ENCODE measurements around the gene ADARB1. TPM values are rescaled to one million over a fixed set of nuclear protein-coding genes. Genes with fewer than 3 reads are reported as not detected.

Gene ADARB1
- total and polyA plus RNA-seq, 9 of the 15 experiments (the other 6 are each of a cell fraction or from before 2014, with no cell fraction given), result 6.7 to 16.0 (median 8.3) TPM

GRCh38 chr21:45200581-45201296 lies 126.4 kb downstream of the ADARB1 start:
- H2AFZ ChIP-seq (ENCODE audit: low read depth, low read length), result no peak overlapping the region
- ATAC-seq, result no peak
- no peaks in the 10 kb centered on the region for H3K36me3 ChIP-seq (ENCODE audit: control insufficient read depth, insufficient read depth, low read length)
- H3K4me3 ChIP-seq, result no peak overlapping the region
- no peak overlapping the region for H3K9ac ChIP-seq (ENCODE audit: insufficient read depth in 1 of 2, low read depth in 2 of 2, low read length in 2 of 2)
- H3K79me2 ChIP-seq (ENCODE audit: control insufficient read depth, insufficient read depth, low read length), result no peaks in the 10 kb centered on the region
- no peaks in the 10 kb centered on the region for H4K20me1 ChIP-seq (replicated peaks; ENCODE audit: control insufficient read depth, insufficient read depth, low read length)
- no peak for DNase-seq (ENCODE audit: extremely low read depth in 1 of 4, low spot score in 3 of 4)
- H3K27me3 ChIP-seq (ENCODE audit: control insufficient read depth in 2 of 2, insufficient read depth in 2 of 2, low read length in 2 of 2), result peaks cover 6 to 34% of the 10 kb centered on the region in 2 experiments; a peak in 3 of 5 replicates
- no peaks in the 10 kb centered on the region for H3K9me3 ChIP-seq (replicated peaks; ENCODE audit: control insufficient read depth, insufficient read depth, low read depth, low read length)
- TF ChIP-seq SAP30 (IDR thresholded peaks at IDR 0.05; ENCODE audit: borderline replicate concordance, insufficient read depth, low read depth, low read length, poor library complexity, severe bottlenecking), result no peak
- TF ChIP-seq BCOR (IDR thresholded peaks at IDR 0.05), result no peak
- TF ChIP-seq FUS (optimal IDR thresholded peaks at IDR 0.05; ENCODE audit: low read depth, low read length), result no peak
- TF ChIP-seq CREBBP (IDR thresholded peaks at IDR 0.05; ENCODE audit: low read depth, low read length), result no peak
- TF ChIP-seq KHSRP (IDR thresholded peaks at IDR 0.05), result no peak
- no peak for TF ChIP-seq MED1 (CRISPR knock-in tag; IDR thresholded peaks at IDR 0.05; ENCODE audit: borderline replicate concordance)
- no peak for TF ChIP-seq E2F8 (IDR thresholded peaks at IDR 0.05; ENCODE audit: low read depth, partially characterized antibody)
- TF ChIP-seq FOXK1 (CRISPR knock-in tag; IDR thresholded peaks at IDR 0.05; ENCODE audit: borderline replicate concordance), result no peak
- no peak for TF ChIP-seq SPI1 (IDR thresholded peaks at IDR 0.05; ENCODE audit: borderline replicate concordance, low read depth, low read length)
- no peak for TF ChIP-seq ZNF57 (CRISPR knock-in tag; IDR thresholded peaks at IDR 0.05)
- peaks cover 0 to 7% of the 10 kb centered on the region in 2 experiments; a peak in 2 of 5 replicates for H3K4me1 ChIP-seq (replicated peaks in 1 of 2; ENCODE audit: control insufficient read depth in 2 of 2, insufficient read depth in 2 of 2, low read length in 2 of 2)
- in situ Hi-C loops (cut with MboI), result no loop called here
- no peaks in the 10 kb centered on the region for H3K9me1 ChIP-seq (ENCODE audit: control insufficient read depth, insufficient read depth, low read length)
- H3K4me2 ChIP-seq (ENCODE audit: insufficient read depth, low read length), result no peak overlapping the region
- POLR2A ChIA-PET, result interaction anchor here (0.6 to 1.4 kb wide), 4 partner anchors 15 to 356 kb away, joined by 3 read pairs; no protein-coding TSS in a partner anchor
- CTCF ChIA-PET (ENCODE audit: low intra/inter-chr PET ratio), result no interaction called here
- no TSS peak for BruUV-seq (replicated peaks)
- H3K27ac ChIP-seq (ENCODE audit: extremely low read depth, low read depth, low read length), result no peak overlapping the region
- WGBS (ENCODE audit: insufficient coverage, low coverage, missing lambda C conversion rate), result 13% methylated on average over 16 of the region's 16 CpGs
- intact Hi-C loops (cut with micrococcal nuclease), result no loop called here
- no peak for FAIRE-seq

Data from K562 (cell line).